NT2/D1 (cell line): ENCODE results near the gene GABBR2.

Experiments used
- SUZ12 ChIP-seq: IDR thresholded peaks from 2 replicates; pipeline ENCODE4 v1.6.1; 2011; ENCODE audit not compliant: insufficient read length, insufficient read depth; ENCODE audit errors: extremely low read depth
- YY1 ChIP-seq: IDR thresholded peaks from 2 replicates; pipeline ENCODE4 v1.6.1; 2011; ENCODE audit not compliant: insufficient read length, insufficient read depth
- ZNF274 ChIP-seq: IDR thresholded peaks from 2 replicates; pipeline ENCODE4 v1.6.1; 2011; ENCODE audit warnings: mild to moderate bottlenecking, low read depth, low read length

- TF ChIP-seq YY1, result no peak
- TF ChIP-seq ZNF274, result no peak
- no peak for TF ChIP-seq SUZ12
Measured at GRCh38 chr9:98686961-98687855, 21.5 kb downstream of the GABBR2 start.
